OCI-LY3 (cell line): ENCODE results near the gene PITPNC1.

Experiments
- CTCF ChIP-seq: fragments of 200-600, 300-600 bp; sonication (generic); IDR thresholded peaks from 2 replicates; pipeline ENCODE4 v1.5.1; 2014; ENCODE audit warnings: antibody characterized with exemption, low read length, low read depth
- EZH2phosphoT487 ChIP-seq: fragments of 200-600 bp; shearing (Covaris generic); IDR thresholded peaks from 2 replicates; pipeline ENCODE4 v1.6.1; 2018; ENCODE audit warnings: antibody characterized with exemption, mixed run types, low read depth

GRCh38 chr17:67717192-67717623 is 340.1 kb downstream of the PITPNC1 start:
- TF ChIP-seq CTCF, result no peak
- TF ChIP-seq EZH2phosphoT487, result no peak
